Esophagus muscularis mucosa (tissue), 4 donors: ENCODE data around the gene ACO1.

Experiments
- EP300 ChIP-seq: sonication (generic); formaldehyde crosslinking; IDR thresholded peaks from one replicate; pipeline ENCODE4 v1.6.1; 2017; ENCODE audit warnings: antibody characterized with exemption
- POLR2A ChIP-seq: fragments of 450-650 bp; IDR thresholded peaks from one replicate; pipeline ENCODE4 v1.6.1; 2017; ENCODE audit warnings: antibody characterized with exemption, moderate library complexity, mild to moderate bottlenecking, low read depth
- POLR2AphosphoS5 ChIP-seq, 2 donors: sonication (generic); formaldehyde crosslinking; IDR thresholded peaks; one replicate each; pipeline ENCODE4 v1.6.1; 2017; ENCODE audit warnings: antibody characterized with exemption in 2 of 2
- TF ChIP-seq, protein P1 (sequence below), 3 experiments: fragments of 200-600 bp in 2 of 3; fragments of 450-650 bp in 1 of 3; sonication (generic) in 2 of 3; IDR thresholded peaks; one replicate each; pipeline ENCODE4 v1.5.1; 2017 to 2019; ENCODE audit warnings: antibody characterized with exemption in 3 of 3, mild to moderate bottlenecking in 2 of 3, moderate library complexity in 1 of 3

DNA sequence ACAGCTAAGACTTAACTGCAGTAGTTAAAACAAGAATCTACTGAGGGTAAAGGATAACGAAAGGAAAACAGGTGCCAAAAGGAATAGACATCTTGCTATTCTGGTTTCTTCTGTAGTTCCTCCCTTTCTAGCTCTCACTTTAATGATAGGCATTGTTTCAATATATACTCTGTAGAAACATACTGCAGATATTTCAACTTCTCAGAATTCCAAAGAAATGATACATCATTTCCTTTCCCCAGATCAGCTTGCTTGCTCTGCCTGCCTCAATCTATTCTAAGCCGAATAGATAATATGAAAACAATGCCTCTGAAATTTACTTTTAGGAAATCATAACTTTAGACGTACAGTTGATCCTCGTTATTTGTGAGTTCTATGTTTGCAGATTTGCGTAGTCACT, 46.3 kb downstream of the ACO1 start:
- TF ChIP-seq, protein P1, sequence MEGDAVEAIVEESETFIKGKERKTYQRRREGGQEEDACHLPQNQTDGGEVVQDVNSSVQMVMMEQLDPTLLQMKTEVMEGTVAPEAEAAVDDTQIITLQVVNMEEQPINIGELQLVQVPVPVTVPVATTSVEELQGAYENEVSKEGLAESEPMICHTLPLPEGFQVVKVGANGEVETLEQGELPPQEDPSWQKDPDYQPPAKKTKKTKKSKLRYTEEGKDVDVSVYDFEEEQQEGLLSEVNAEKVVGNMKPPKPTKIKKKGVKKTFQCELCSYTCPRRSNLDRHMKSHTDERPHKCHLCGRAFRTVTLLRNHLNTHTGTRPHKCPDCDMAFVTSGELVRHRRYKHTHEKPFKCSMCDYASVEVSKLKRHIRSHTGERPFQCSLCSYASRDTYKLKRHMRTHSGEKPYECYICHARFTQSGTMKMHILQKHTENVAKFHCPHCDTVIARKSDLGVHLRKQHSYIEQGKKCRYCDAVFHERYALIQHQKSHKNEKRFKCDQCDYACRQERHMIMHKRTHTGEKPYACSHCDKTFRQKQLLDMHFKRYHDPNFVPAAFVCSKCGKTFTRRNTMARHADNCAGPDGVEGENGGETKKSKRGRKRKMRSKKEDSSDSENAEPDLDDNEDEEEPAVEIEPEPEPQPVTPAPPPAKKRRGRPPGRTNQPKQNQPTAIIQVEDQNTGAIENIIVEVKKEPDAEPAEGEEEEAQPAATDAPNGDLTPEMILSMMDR (IDR thresholded peaks at IDR 0.05), result no peak
- TF ChIP-seq EP300 (no peak), POLR2A (no peak), POLR2AphosphoS5 (IDR thresholded peaks at IDR 0.05) (no peak)
